ENCODE data around the gene FYCO1. TPM values are rescaled to one million over a fixed set of nuclear protein-coding genes. Genes with fewer than 3 reads are reported as not detected.

Gene FYCO1
- total and polyA plus RNA-seq, 2 experiments from 2014 or later, result 7.5 to 23.0 TPM

- Histone ChIP-seq H3K27ac (peak overlapping the region; percentile 95), H3K9me2 (replicated peaks; ENCODE audit: insufficient read depth) (no peaks in the 10 kb centered on the region), H3K4me2 (peak overlapping the region; percentile 10), H2AFZ (no peak overlapping the region), H3K4me3 (no peak overlapping the region), H3K79me2 (peaks cover 67% of the 10 kb centered on the region), H3K4me1 (ENCODE audit: insufficient read depth) (peaks cover 66% of the 10 kb centered on the region), H3K9me3 (ENCODE audit: low read depth) (no peaks in the 10 kb centered on the region), H3K36me3 (replicated peaks; ENCODE audit: insufficient read depth, low read depth) (no peaks in the 10 kb centered on the region), H4K20me1 (ENCODE audit: insufficient read depth, poor library complexity, severe bottlenecking) (no peaks in the 10 kb centered on the region), H3K27me3 (no peaks in the 10 kb centered on the region)
- 68% methylated on average over 8 of the region's 8 CpGs for WGBS (ENCODE audit: low lambda C conversion rate, missing lambda C conversion rate)
- DNase-seq (ENCODE audit: low spot score), result no peak
- TF ChIP-seq EZH2 (IDR thresholded peaks at IDR 0.05; ENCODE audit: borderline replicate concordance) (no peak), EZH2phosphoT487 (IDR thresholded peaks at IDR 0.05; ENCODE audit: low read depth, severe bottlenecking, unreplicated experiment) (no peak)
- TF ChIP-seq, protein P1, sequence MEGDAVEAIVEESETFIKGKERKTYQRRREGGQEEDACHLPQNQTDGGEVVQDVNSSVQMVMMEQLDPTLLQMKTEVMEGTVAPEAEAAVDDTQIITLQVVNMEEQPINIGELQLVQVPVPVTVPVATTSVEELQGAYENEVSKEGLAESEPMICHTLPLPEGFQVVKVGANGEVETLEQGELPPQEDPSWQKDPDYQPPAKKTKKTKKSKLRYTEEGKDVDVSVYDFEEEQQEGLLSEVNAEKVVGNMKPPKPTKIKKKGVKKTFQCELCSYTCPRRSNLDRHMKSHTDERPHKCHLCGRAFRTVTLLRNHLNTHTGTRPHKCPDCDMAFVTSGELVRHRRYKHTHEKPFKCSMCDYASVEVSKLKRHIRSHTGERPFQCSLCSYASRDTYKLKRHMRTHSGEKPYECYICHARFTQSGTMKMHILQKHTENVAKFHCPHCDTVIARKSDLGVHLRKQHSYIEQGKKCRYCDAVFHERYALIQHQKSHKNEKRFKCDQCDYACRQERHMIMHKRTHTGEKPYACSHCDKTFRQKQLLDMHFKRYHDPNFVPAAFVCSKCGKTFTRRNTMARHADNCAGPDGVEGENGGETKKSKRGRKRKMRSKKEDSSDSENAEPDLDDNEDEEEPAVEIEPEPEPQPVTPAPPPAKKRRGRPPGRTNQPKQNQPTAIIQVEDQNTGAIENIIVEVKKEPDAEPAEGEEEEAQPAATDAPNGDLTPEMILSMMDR (IDR thresholded peaks at IDR 0.05; ENCODE audit: poor library complexity), result no peak
These were observed 8.0 kb downstream of the FYCO1 start for GRCh38 chr3:45987368-45988291.

DNA sequence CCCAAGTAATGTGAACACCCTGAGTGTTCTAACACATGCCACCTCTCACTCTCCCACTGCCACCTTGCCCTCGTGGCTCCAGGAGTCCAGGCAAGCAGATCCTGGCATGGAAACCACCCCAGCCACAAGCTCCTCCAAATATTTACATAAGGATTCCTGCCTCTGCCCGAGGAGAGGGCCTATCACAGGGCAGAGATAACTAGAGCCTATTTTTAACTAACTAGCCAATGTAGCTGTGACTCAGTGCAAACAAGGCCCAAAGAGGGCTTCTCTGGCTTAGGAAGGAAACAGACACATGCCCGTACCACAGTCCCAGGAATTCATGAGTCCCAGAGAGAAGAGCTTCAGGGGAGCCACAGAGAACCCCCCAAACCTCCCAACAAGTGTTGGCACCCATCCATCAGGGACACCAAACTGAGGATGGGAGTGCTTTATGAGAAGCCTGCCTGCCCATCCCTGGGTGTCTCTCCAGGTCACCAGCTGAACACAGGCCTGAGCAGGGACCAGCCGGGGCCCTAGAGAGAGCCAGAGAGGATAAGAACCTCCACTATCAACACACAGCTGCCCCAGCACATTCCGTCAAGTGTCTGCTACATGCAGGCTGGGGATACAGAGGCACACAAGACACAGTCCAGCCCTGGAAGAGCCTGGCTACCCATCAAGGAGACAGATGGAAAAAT, 9.2 kb downstream of the FYCO1 start:
- TF ChIP-seq, protein P1 (IDR thresholded peaks at IDR 0.05; ENCODE audit: poor library complexity), result no peak
- TF ChIP-seq EZH2 (IDR thresholded peaks at IDR 0.05; ENCODE audit: borderline replicate concordance) (no peak), EZH2phosphoT487 (IDR thresholded peaks at IDR 0.05; ENCODE audit: low read depth, severe bottlenecking, unreplicated experiment) (no peak)
- Histone ChIP-seq H4K20me1 (ENCODE audit: insufficient read depth, poor library complexity, severe bottlenecking) (no peaks in the 10 kb centered on the region), H3K79me2 (peaks cover 56% of the 10 kb centered on the region), H3K27me3 (no peaks in the 10 kb centered on the region), H3K4me3 (no peak overlapping the region), H3K4me1 (ENCODE audit: insufficient read depth) (peaks cover 66% of the 10 kb centered on the region), H3K4me2 (peak overlapping the region; percentile 52), H3K36me3 (replicated peaks; ENCODE audit: insufficient read depth, low read depth) (no peaks in the 10 kb centered on the region), H3K9me2 (replicated peaks; ENCODE audit: insufficient read depth) (no peaks in the 10 kb centered on the region), H2AFZ (no peak overlapping the region), H3K27ac (peak overlapping the region; percentile 95), H3K9me3 (ENCODE audit: low read depth) (no peaks in the 10 kb centered on the region)
- 40% methylated on average over 5 of the region's 5 CpGs for WGBS (ENCODE audit: low lambda C conversion rate, missing lambda C conversion rate)
- DNase-seq (ENCODE audit: low spot score), result peak; percentile 69

GRCh38 chr3:45985532-45986302, 9.9 kb downstream of the FYCO1 start:
- Histone ChIP-seq H3K4me1 (ENCODE audit: insufficient read depth) (peaks cover 66% of the 10 kb centered on the region), H3K79me2 (peaks cover 49% of the 10 kb centered on the region), H4K20me1 (ENCODE audit: insufficient read depth, poor library complexity, severe bottlenecking) (no peaks in the 10 kb centered on the region), H3K4me2 (peak overlapping the region; percentile 25), H3K4me3 (no peak overlapping the region), H3K36me3 (replicated peaks; ENCODE audit: insufficient read depth, low read depth) (no peaks in the 10 kb centered on the region), H3K9me2 (replicated peaks; ENCODE audit: insufficient read depth) (no peaks in the 10 kb centered on the region), H3K27ac (peak overlapping the region; percentile 95), H3K27me3 (no peaks in the 10 kb centered on the region), H3K9me3 (ENCODE audit: low read depth) (no peaks in the 10 kb centered on the region), H2AFZ (no peak overlapping the region)
- 81% methylated on average over 13 of the region's 13 CpGs for WGBS (ENCODE audit: low lambda C conversion rate, missing lambda C conversion rate)
- TF ChIP-seq EZH2 (IDR thresholded peaks at IDR 0.05; ENCODE audit: borderline replicate concordance), result no peak
- no peak for TF ChIP-seq EZH2phosphoT487 (IDR thresholded peaks at IDR 0.05; ENCODE audit: low read depth, severe bottlenecking, unreplicated experiment)
- TF ChIP-seq, protein P1 (IDR thresholded peaks at IDR 0.05; ENCODE audit: poor library complexity), result no peak
- DNase-seq (ENCODE audit: low spot score), result no peak

Data from hepatocyte (in vitro differentiated cells).